OCI-LY7 (cell line): Measurements from ENCODE around the gene HCK. TPM values are rescaled to one million over a fixed set of nuclear protein-coding genes. Genes with fewer than 3 reads are reported as not detected.

Source experiments
- BruUV-seq: library from RNA; stranded (reverse); fragments of 400-500 nt; replicated peaks from 2 replicates; lab custom pipeline; 2021; lab: Mats Ljungman, UMichigan
- CTCF ChIA-PET: fragments of 300-600 bp; sonication (Branson Sonifier 250); formaldehyde crosslinking; loops from one replicate; lab custom pipeline; 2022; ENCODE audit warnings: antibody characterized with exemption; ENCODE audit not compliant: unreplicated experiment; lab: Charles Lee
- POLR2A ChIA-PET: fragments of 300-600 bp; sonication (Branson Sonifier 250); formaldehyde crosslinking; loops from one replicate; lab custom pipeline; 2022; ENCODE audit warnings: antibody characterized with exemption; lab: Charles Lee
- DNase-seq: peaks from one replicate; pipeline ENCODE4 v3.0.0-alpha.2; 2015; ENCODE audit warnings: low spot score
- H2AFZ ChIP-seq: fragments of 200-600 bp; sonication (generic), shearing (Covaris generic); 2 replicates; pipeline ENCODE4 v1.6.1; 2014; ENCODE audit warnings: mild to moderate bottlenecking, antibody characterized with exemption, low read length, moderate library complexity
- H3K27ac ChIP-seq: fragments of 200-600 bp; sonication (generic); 2 replicates; pipeline ENCODE4 v1.5.1; 2014; ENCODE audit warnings: mixed run types, low read depth, mild to moderate bottlenecking, moderate library complexity, low read length, inconsistent platforms; ENCODE audit not compliant: poor library complexity, severe bottlenecking
- H3K36me3 ChIP-seq: fragments of 200-600 bp; sonication (generic); 2 replicates; pipeline ENCODE4 v1.6.1; 2014; ENCODE audit warnings: mild to moderate bottlenecking, antibody characterized with exemption, low read length, moderate library complexity, mixed read lengths; ENCODE audit not compliant: insufficient read depth
- H3K4me1 ChIP-seq: fragments of 200-600 bp; sonication (generic); 2 replicates; pipeline ENCODE4 v1.5.1; 2014; ENCODE audit warnings: mild to moderate bottlenecking, low read length; ENCODE audit not compliant: insufficient read depth, poor library complexity, severe bottlenecking
- H3K4me2 ChIP-seq: fragments of 200-600 bp; sonication (generic); 2 replicates; pipeline ENCODE4 v1.6.1; 2014; ENCODE audit warnings: mild to moderate bottlenecking, low read length
- H3K4me3 ChIP-seq: fragments of 200-600 bp; sonication (generic); 2 replicates; pipeline ENCODE4 v1.5.1; 2014; ENCODE audit warnings: mild to moderate bottlenecking, low read depth, low read length; ENCODE audit not compliant: poor library complexity, severe bottlenecking
- H3K79me2 ChIP-seq: fragments of 200-600 bp; sonication (generic); 2 replicates; pipeline ENCODE4 v1.6.1; 2016; ENCODE audit warnings: low read depth, mild to moderate bottlenecking, low read length, moderate library complexity, mixed read lengths; ENCODE audit not compliant: insufficient read depth
- H3K9me2 ChIP-seq: fragments of 200-600 bp; sonication (generic); 2 replicates; pipeline ENCODE4 v1.6.1; 2016; ENCODE audit warnings: mild to moderate bottlenecking, low read length, mixed read lengths; ENCODE audit not compliant: insufficient read depth
- H3K9me3 ChIP-seq: fragments of 200-600 bp; sonication (generic); 2 replicates; pipeline ENCODE4 v1.6.1; 2014; ENCODE audit warnings: mild to moderate bottlenecking, mixed run types, low read length, mixed read lengths
- H4K20me1 ChIP-seq: fragments of 200-600 bp; sonication (generic); 2 replicates; pipeline ENCODE4 v1.6.1; 2014; ENCODE audit warnings: mild to moderate bottlenecking, antibody characterized with exemption, low read length, moderate library complexity, mixed read lengths; ENCODE audit not compliant: insufficient read depth
- EZH2phosphoT487 ChIP-seq: fragments of 200-600 bp; sonication (generic); IDR thresholded peaks from 2 replicates; pipeline ENCODE4 v1.6.1; 2018; ENCODE audit warnings: low read depth, borderline replicate concordance, mild to moderate bottlenecking, mixed run types, antibody characterized with exemption, low read length, moderate library complexity, mixed read lengths
- intact Hi-C: fragments of 100-400 bp; cut with micrococcal nuclease; formaldehyde crosslinking; loops from one replicate; pipeline ENCODE4 v1.10.0; 2022; ENCODE audit not compliant: unreplicated experiment
- total RNA-seq, 2 experiments: library from RNA; depleted of rRNA in 1 of 2; stranded (reverse); fragments of >200 nt in 1 of 2; shearing (Covaris generic) in 1 of 2; gene quantifications; 2 replicates each; pipeline ENCODE4 v1.2.3, GENCODE V29; 2014 to 2022
- TF ChIP-seq, protein P1 (sequence below): fragments of 200-600 bp; sonication (generic); conservative IDR thresholded peaks from 2 replicates; pipeline ENCODE4 v1.5.1; 2014; ENCODE audit warnings: mild to moderate bottlenecking, antibody characterized with exemption, low read length, moderate library complexity, mixed read lengths

Gene HCK
- total RNA-seq, 2 experiments from 2014 or later: 0.19 to 3.2 TPM

GRCh38 chr20:32108814-32109391, 56.9 kb downstream of the HCK start:
- peaks cover 16% of the 10 kb centered on the region for H3K36me3 ChIP-seq
- H3K79me2 ChIP-seq: peaks cover 41% of the 10 kb centered on the region
- TF ChIP-seq EZH2phosphoT487: no peak
- TF ChIP-seq, protein P1, sequence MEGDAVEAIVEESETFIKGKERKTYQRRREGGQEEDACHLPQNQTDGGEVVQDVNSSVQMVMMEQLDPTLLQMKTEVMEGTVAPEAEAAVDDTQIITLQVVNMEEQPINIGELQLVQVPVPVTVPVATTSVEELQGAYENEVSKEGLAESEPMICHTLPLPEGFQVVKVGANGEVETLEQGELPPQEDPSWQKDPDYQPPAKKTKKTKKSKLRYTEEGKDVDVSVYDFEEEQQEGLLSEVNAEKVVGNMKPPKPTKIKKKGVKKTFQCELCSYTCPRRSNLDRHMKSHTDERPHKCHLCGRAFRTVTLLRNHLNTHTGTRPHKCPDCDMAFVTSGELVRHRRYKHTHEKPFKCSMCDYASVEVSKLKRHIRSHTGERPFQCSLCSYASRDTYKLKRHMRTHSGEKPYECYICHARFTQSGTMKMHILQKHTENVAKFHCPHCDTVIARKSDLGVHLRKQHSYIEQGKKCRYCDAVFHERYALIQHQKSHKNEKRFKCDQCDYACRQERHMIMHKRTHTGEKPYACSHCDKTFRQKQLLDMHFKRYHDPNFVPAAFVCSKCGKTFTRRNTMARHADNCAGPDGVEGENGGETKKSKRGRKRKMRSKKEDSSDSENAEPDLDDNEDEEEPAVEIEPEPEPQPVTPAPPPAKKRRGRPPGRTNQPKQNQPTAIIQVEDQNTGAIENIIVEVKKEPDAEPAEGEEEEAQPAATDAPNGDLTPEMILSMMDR: no peak
- ChIA-PET CTCF (interaction anchor here (0.8 to 1.5 kb wide), 2 partner anchors 74 to 91 kb away, joined by 3 to 6 read pairs; no protein-coding TSS in a partner anchor), POLR2A (interaction anchor here (0.6 to 1.3 kb wide), 2 partner anchors 18 to 377 kb away, joined by 4 read pairs; no protein-coding TSS in a partner anchor)
- peak overlapping the region; percentile 71 for H3K27ac ChIP-seq
- H4K20me1 ChIP-seq: peaks cover 6% of the 10 kb centered on the region; the same call in 1 of the 2 replicates
- no peak for DNase-seq
- peak overlapping the region; percentile 82 for H3K4me3 ChIP-seq
- intact Hi-C loops: loop anchor here (5.0 kb wide), 1 partner anchor 157 kb away; the partner anchor contains the start of gene PDRG1
- no peaks in the 10 kb centered on the region; the same call in 1 of the 2 replicates for H3K9me2 ChIP-seq
- peak overlapping the region; percentile 77 for H2AFZ ChIP-seq
- BruUV-seq: no TSS peak
- no peak overlapping the region for H3K4me2 ChIP-seq
- H3K9me3 ChIP-seq: no peaks in the 10 kb centered on the region
- peaks cover 13% of the 10 kb centered on the region for H3K4me1 ChIP-seq

GRCh38 chr20:32109392-32110172, 57.5 kb downstream of the HCK start, which contains the start of gene TM9SF4:
Gene TM9SF4 (plus strand): TSS chr20:32109714. CDS start chr20:32109741, 27 bp downstream.
- Histone ChIP-seq H3K36me3 (peaks cover 17% of the 10 kb centered on the region), H3K27ac (peak within 1 kb of the TSS; percentile 71), H3K4me3 (peak within 1 kb of the TSS; percentile 82), H3K4me1 (peaks cover 13% of the 10 kb centered on the region), H3K9me2 (no peaks in the 10 kb centered on the region; the same call in 1 of the 2 replicates), H3K4me2 (peak within 1 kb of the TSS; percentile 93), H3K9me3 (no peaks in the 10 kb centered on the region), H3K79me2 (peaks cover 47% of the 10 kb centered on the region), H2AFZ (peak within 1 kb of the TSS; percentile 77), H4K20me1 (peaks cover 6% of the 10 kb centered on the region; the same call in 1 of the 2 replicates)
- no TSS peak for BruUV-seq
- POLR2A ChIA-PET: interaction anchor here (0.6 to 1.3 kb wide), 4 partner anchors 19 to 479 kb away, joined by 3 to 4 read pairs (median 4); no protein-coding TSS in a partner anchor
- no peak for TF ChIP-seq EZH2phosphoT487
- TF ChIP-seq, protein P1: no peak
- DNase-seq: peak; percentile 98
- CTCF ChIA-PET: interaction anchor here (0.6 to 1.0 kb wide), 3 partner anchors 18 to 92 kb away, joined by 3 to 4 read pairs (median 3); no protein-coding TSS in a partner anchor
- intact Hi-C loops: loop anchor here (5.0 kb wide), 1 partner anchor 157 kb away; the partner anchor contains the start of gene PDRG1
